ENCODE measurements around the gene TSPOAP1. TPM values are rescaled to one million over a fixed set of nuclear protein-coding genes. Genes with fewer than 3 reads are reported as not detected.

TSPOAP1 gene
- total RNA-seq, 2 experiments from 2014 or later, result 21.1 to 24.1 TPM

GRCh38 chr17:58265271-58265670 is 63.3 kb downstream of the TSPOAP1 start:
- peaks cover 36% of the 10 kb centered on the region for H3K27me3 Mint-ChIP-seq
- intact Hi-C loops (cut with micrococcal nuclease), result no loop called here
- H3K36me3 Mint-ChIP-seq (ENCODE audit: low read depth), result no peaks in the 10 kb centered on the region
- ChIA-PET CTCF (interaction anchor here (0.5 to 0.9 kb wide), 2 partner anchors 16 to 39 kb away, joined by 3 read pairs; no protein-coding TSS in a partner anchor), POLR2A (no interaction called here)
- H3K9me3 Mint-ChIP-seq, result no peaks in the 10 kb centered on the region
- no peak overlapping the region for H3K4me3 Mint-ChIP-seq
- no peak for ATAC-seq
- H3K27ac Mint-ChIP-seq, result no peak overlapping the region
- no peak for DNase-seq
- H3K4me1 Mint-ChIP-seq (ENCODE audit: low read depth), result no peaks in the 10 kb centered on the region
- TF ChIP-seq CTCF (IDR thresholded peaks at IDR 0.05), result no peak

- intact Hi-C loops (cut with micrococcal nuclease), result no loop called here
- CTCF ChIA-PET, result no interaction called here
- POLR2A ChIA-PET, result no interaction called here
- H3K27me3 Mint-ChIP-seq, result peaks cover 38% of the 10 kb centered on the region
- ATAC-seq (no peak), DNase-seq (no peak)
- no peak for TF ChIP-seq CTCF (IDR thresholded peaks at IDR 0.05)
- H3K4me1 Mint-ChIP-seq (ENCODE audit: low read depth), result no peaks in the 10 kb centered on the region
- H3K36me3 Mint-ChIP-seq (ENCODE audit: low read depth), result no peaks in the 10 kb centered on the region
- H3K27ac Mint-ChIP-seq, result no peak overlapping the region
- no peaks in the 10 kb centered on the region for H3K9me3 Mint-ChIP-seq
- H3K4me3 Mint-ChIP-seq, result no peak overlapping the region
These were observed 64.0 kb downstream of the TSPOAP1 start for GRCh38 chr17:58264407-58265103.

GRCh38 chr17:58263773-58264172 is 64.8 kb downstream of the TSPOAP1 start:
- no peak for ATAC-seq
- Mint-ChIP-seq H3K36me3 (ENCODE audit: low read depth) (no peaks in the 10 kb centered on the region), H3K4me3 (no peak overlapping the region), H3K4me1 (ENCODE audit: low read depth) (no peaks in the 10 kb centered on the region), H3K27me3 (peaks cover 39% of the 10 kb centered on the region), H3K27ac (no peak overlapping the region), H3K9me3 (no peaks in the 10 kb centered on the region)
- POLR2A ChIA-PET, result interaction anchor here (0.6 kb wide), 1 partner anchor 35 kb away, joined by 3 read pairs; no protein-coding TSS in a partner anchor
- no peak for DNase-seq
- intact Hi-C loops (cut with micrococcal nuclease), result no loop called here
- CTCF ChIA-PET, result interaction anchor here (2.5 kb wide), 1 partner anchor 13 kb away, joined by 8 read pairs; no protein-coding TSS in a partner anchor
- no peak for TF ChIP-seq CTCF (IDR thresholded peaks at IDR 0.05)

GRCh38 chr17:58262149-58262548 is 66.4 kb downstream of the TSPOAP1 start:
- ChIA-PET POLR2A (no interaction called here), CTCF (interaction anchor here (2.5 kb wide), 1 partner anchor 12 kb away, joined by 8 read pairs; no protein-coding TSS in a partner anchor)
- ATAC-seq (no peak), DNase-seq (no peak)
- Mint-ChIP-seq H3K27me3 (peaks cover 42% of the 10 kb centered on the region), H3K4me1 (ENCODE audit: low read depth) (no peaks in the 10 kb centered on the region), H3K27ac (no peak overlapping the region), H3K36me3 (ENCODE audit: low read depth) (no peaks in the 10 kb centered on the region), H3K4me3 (no peak overlapping the region), H3K9me3 (no peaks in the 10 kb centered on the region)
- intact Hi-C loops (cut with micrococcal nuclease), result no loop called here
- no peak for TF ChIP-seq CTCF (IDR thresholded peaks at IDR 0.05)

- ChIA-PET POLR2A (interaction anchor here (1.1 kb wide), 1 partner anchor 16 kb away, joined by 3 read pairs; no protein-coding TSS in a partner anchor), CTCF (interaction anchor here (0.9 to 1.2 kb wide), 2 partner anchors 56 to 162 kb away, joined by 3 read pairs; partner anchors contain the start of gene RNF43)
- intact Hi-C loops (cut with micrococcal nuclease), result no loop called here
- peaks cover 16% of the 10 kb centered on the region for H3K27me3 Mint-ChIP-seq
- DNase-seq (no peak), ATAC-seq (no peak)
- H3K4me3 Mint-ChIP-seq, result no peak overlapping the region
- TF ChIP-seq CTCF (IDR thresholded peaks at IDR 0.05), result no peak
- peaks cover 2% of the 10 kb centered on the region for H3K4me1 Mint-ChIP-seq (ENCODE audit: low read depth)
- H3K36me3 Mint-ChIP-seq (ENCODE audit: low read depth), result no peaks in the 10 kb centered on the region
- H3K9me3 Mint-ChIP-seq, result no peaks in the 10 kb centered on the region
- no peak overlapping the region for H3K27ac Mint-ChIP-seq
These were observed 73.8 kb downstream of the TSPOAP1 start for GRCh38 chr17:58254803-58255202.
